ENCODE measurements around the gene OR2T35.

GRCh38 chr1:248611883-248612414, 33.1 kb downstream of the OR2T35 start:
- no peak for TF ChIP-seq CTCF (IDR thresholded peaks at IDR 0.05; ENCODE audit: poor library complexity)
- TF ChIP-seq EZH2phosphoT487 (IDR thresholded peaks at IDR 0.05; ENCODE audit: low read depth, severe bottlenecking, unreplicated experiment) = no peak
- TF ChIP-seq EZH2 (IDR thresholded peaks at IDR 0.05; ENCODE audit: borderline replicate concordance) = no peak
